WI38 (cell line): ENCODE data around the gene HTR1D.

Source experiments
- H3K4me3 ChIP-seq: 2 replicates; pipeline ENCODE4 v1.5.1; 2011; ENCODE audit warnings: low read depth, mild to moderate bottlenecking, control low read depth, low read length
- CTCF ChIP-seq: IDR thresholded peaks from 2 replicates; pipeline ENCODE4 v1.5.1; 2012; ENCODE audit warnings: low read depth, mild to moderate bottlenecking, control low read depth, low read length

HTR1D gene

GRCh38 chr1:23168445-23169194 is 48.7 kb downstream of the HTR1D start, which contains the start of gene LUZP1:
Gene LUZP1, minus strand, starts transcription at chr1:23168856.
- no peak for TF ChIP-seq CTCF

GRCh38 chr1:23168079-23168444 is 49.2 kb downstream of the HTR1D start:
- no peak for TF ChIP-seq CTCF
- H3K4me3 ChIP-seq = peak overlapping the region; percentile 90

More at GRCh38 chr1:23168445-23169194, 48.7 kb downstream of the HTR1D start, which contains the start of gene LUZP1:
- peak within 1 kb of the TSS; percentile 90 for H3K4me3 ChIP-seq

GRCh38 chr1:23167353-23168078 is 49.8 kb downstream of the HTR1D start:
- TF ChIP-seq CTCF = no peak
- peak overlapping the region; percentile 90 for H3K4me3 ChIP-seq

- no peak for TF ChIP-seq CTCF
- peak overlapping the region; percentile 90 for H3K4me3 ChIP-seq
These were observed 50.4 kb downstream of the HTR1D start for GRCh38 chr1:23166854-23167253.

- H3K4me3 ChIP-seq = no peak overlapping the region
- TF ChIP-seq CTCF = no peak
These were observed 53.9 kb downstream of the HTR1D start for GRCh38 chr1:23163395-23163794.

GRCh38 chr1:23159963-23160877 is 57.1 kb downstream of the HTR1D start:
- no peak overlapping the region for H3K4me3 ChIP-seq
- no peak for TF ChIP-seq CTCF
